ENCODE data around the gene TPPP.
"Not testable (repeated sequence)": the region's sequence is repeated elsewhere in the genome, so short reads cannot be mapped to it uniquely, and the experiment has no call there.

- TF ChIP-seq ZNF488 (tag by site-specific recombination; IDR thresholded peaks at IDR 0.05); ZNF624 (tag by site-specific recombination; IDR thresholded peaks at IDR 0.05); CTCF (tag by site-specific recombination; IDR thresholded peaks at IDR 0.05); ZNF426 (tag by site-specific recombination; IDR thresholded peaks at IDR 0.05); GLI4 (tag by site-specific recombination; IDR thresholded peaks at IDR 0.05); MZF1 (tag by site-specific recombination; IDR thresholded peaks at IDR 0.05; ENCODE audit: borderline replicate concordance); ZNF324 (tag by site-specific recombination; IDR thresholded peaks at IDR 0.05); ZNF416 (tag by site-specific recombination; IDR thresholded peaks at IDR 0.05): not testable (repeated sequence)
These were observed 64.6 kb downstream of the TPPP start for GRCh38 chr5:628351-629205.

Data from HEK293 (cell line).